NB4 (cell line): ENCODE results near the gene NCR2.

Experiments
- CTCF ChIP-seq: IDR thresholded peaks from one replicate; pipeline ENCODE4 v1.5.1; 2012; ENCODE audit warnings: low read depth, low read length
- MYC ChIP-seq: IDR thresholded peaks from 2 replicates; pipeline ENCODE4 v1.6.1; 2011; ENCODE audit warnings: low read depth, low read length
- POLR2A ChIP-seq: IDR thresholded peaks from 2 replicates; pipeline ENCODE4 v1.6.1; 2011; ENCODE audit warnings: mild to moderate bottlenecking; ENCODE audit not compliant: insufficient read length; ENCODE audit errors: extremely low read depth

- TF ChIP-seq POLR2A (no peak), CTCF (no peak), MYC (no peak)
Measured at GRCh38 chr6:41374618-41375590, 39.5 kb downstream of the NCR2 start.
